ENCODE data around the gene SLC9A5. TPM values are rescaled to one million over a fixed set of nuclear protein-coding genes. Genes with fewer than 3 reads are reported as not detected.

SLC9A5 gene
- total RNA-seq, 1 donor from 2014 or later: 2.8 TPM

GRCh38 chr16:67247192-67248072, 1.3 kb upstream of the SLC9A5 start, which contains the start of gene FHOD1:
FHOD1 (minus strand) TSS chr16:67247481; CDS start chr16:67247410, 71 bp downstream.
- intact Hi-C loops (cut with DNase I): no loop called here
- H3K36me3 ChIP-seq: no peaks in the 10 kb centered on the region
- DNase-seq (peak; percentile 99), ATAC-seq (peak; percentile 90 to 93)
- H3K4me3 ChIP-seq: peak within 1 kb of the TSS; percentile 99
- peak within 1 kb of the TSS; percentile 93 for H3K27ac ChIP-seq
- TF ChIP-seq CTCF (IDR thresholded peaks at IDR 0.05): no peak
- H3K4me1 ChIP-seq: peaks cover 58% of the 10 kb centered on the region
- no peaks in the 10 kb centered on the region for H3K9me3 ChIP-seq
- H3K27me3 ChIP-seq (ENCODE audit: low read depth): peaks cover 11% of the 10 kb centered on the region

GRCh38 chr16:67248073-67248400, 742 bp upstream of the SLC9A5 start:
- H3K4me3 ChIP-seq: peak overlapping the region; percentile 99
- no peaks in the 10 kb centered on the region for H3K9me3 ChIP-seq
- ATAC-seq (no peak), DNase-seq (no peak)
- H3K27ac ChIP-seq: no peak overlapping the region
- peaks cover 52% of the 10 kb centered on the region for H3K4me1 ChIP-seq
- no peak for TF ChIP-seq CTCF (IDR thresholded peaks at IDR 0.05)
- peaks cover 11% of the 10 kb centered on the region for H3K27me3 ChIP-seq (ENCODE audit: low read depth)
- no peaks in the 10 kb centered on the region for H3K36me3 ChIP-seq
- intact Hi-C loops (cut with DNase I): no loop called here

GRCh38 chr16:67249178-67250044, 632 bp downstream of the SLC9A5 start:
- no peak for ATAC-seq
- Histone ChIP-seq H3K4me1 (peaks cover 38% of the 10 kb centered on the region), H3K4me3 (peak overlapping the region; percentile 99), H3K27ac (no peak overlapping the region), H3K27me3 (ENCODE audit: low read depth) (peaks cover 11% of the 10 kb centered on the region), H3K36me3 (no peaks in the 10 kb centered on the region), H3K9me3 (no peaks in the 10 kb centered on the region)
- intact Hi-C loops (cut with DNase I): no loop called here
- no peak for TF ChIP-seq CTCF (IDR thresholded peaks at IDR 0.05)
- peak; percentile 5 for DNase-seq

- Histone ChIP-seq H3K9me3 (no peaks in the 10 kb centered on the region), H3K4me3 (no peak overlapping the region), H3K27ac (no peak overlapping the region), H3K27me3 (ENCODE audit: low read depth) (peaks cover 11% of the 10 kb centered on the region), H3K36me3 (no peaks in the 10 kb centered on the region), H3K4me1 (peaks cover 33% of the 10 kb centered on the region)
- intact Hi-C loops (cut with DNase I): no loop called here
- TF ChIP-seq CTCF (IDR thresholded peaks at IDR 0.05): no peak
- peak; percentile 25 for DNase-seq
- no peak for ATAC-seq
Observed at GRCh38 chr16:67250045-67250327, 1.2 kb downstream of the SLC9A5 start.

GRCh38 chr16:67252609-67253497, 4.1 kb downstream of the SLC9A5 start:
- no peak for DNase-seq
- no peaks in the 10 kb centered on the region for H3K36me3 ChIP-seq
- H3K27me3 ChIP-seq (ENCODE audit: low read depth): peaks cover 11% of the 10 kb centered on the region
- intact Hi-C loops (cut with DNase I): no loop called here
- no peak overlapping the region for H3K4me3 ChIP-seq
- ATAC-seq: no peak
- H3K4me1 ChIP-seq: peaks cover 19% of the 10 kb centered on the region
- no peaks in the 10 kb centered on the region for H3K9me3 ChIP-seq
- H3K27ac ChIP-seq: no peak overlapping the region
- no peak for TF ChIP-seq CTCF (IDR thresholded peaks at IDR 0.05)

Data from lower lobe of right lung (tissue), 2 donors.